ENCODE results near the gene PALLD.
"Not testable (repeated sequence)": the region's sequence is repeated elsewhere in the genome, so short reads cannot be mapped to it uniquely, and the experiment has no call there.

Gene PALLD

DNA sequence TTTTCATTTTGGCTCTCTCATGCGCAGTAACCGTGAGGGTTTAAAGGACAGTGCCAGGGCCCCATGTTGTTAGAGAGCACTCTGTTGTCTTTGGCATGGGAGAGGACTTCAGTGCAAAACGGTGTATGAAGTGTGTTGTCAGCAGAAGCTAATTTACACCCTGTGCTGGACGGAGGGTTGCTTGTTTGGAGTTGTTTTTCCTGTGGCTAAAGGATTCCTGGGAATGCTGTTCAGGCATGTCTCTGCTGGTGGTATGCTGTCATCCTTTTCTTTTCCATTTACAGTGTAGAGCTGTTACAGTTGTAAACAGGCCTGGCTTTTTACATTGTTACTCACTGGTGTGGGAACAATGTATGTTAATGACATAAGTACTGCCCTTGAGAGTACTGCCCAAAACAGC lies 306.9 kb downstream of the PALLD start:
- DNase-seq, result no peak

DNA sequence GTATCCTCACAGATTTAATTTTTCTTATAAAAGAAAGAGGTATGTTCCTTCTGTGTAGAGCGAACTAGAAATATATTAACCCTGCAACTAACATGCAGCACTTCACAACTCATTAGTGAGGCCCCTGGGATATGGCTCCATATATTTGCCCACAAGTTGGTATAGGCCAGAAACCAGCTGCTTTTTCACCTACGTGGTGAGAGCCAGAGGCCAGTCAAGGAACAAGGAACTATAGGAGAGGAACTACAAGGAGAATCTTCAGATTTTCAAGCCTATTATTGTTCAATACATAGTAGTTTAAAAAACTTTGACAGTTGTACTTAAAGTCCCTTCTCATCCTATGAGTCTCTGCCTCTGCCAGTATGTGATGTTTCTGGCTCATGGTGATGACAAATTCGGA lies 307.3 kb downstream of the PALLD start:
- no peak for DNase-seq

DNA sequence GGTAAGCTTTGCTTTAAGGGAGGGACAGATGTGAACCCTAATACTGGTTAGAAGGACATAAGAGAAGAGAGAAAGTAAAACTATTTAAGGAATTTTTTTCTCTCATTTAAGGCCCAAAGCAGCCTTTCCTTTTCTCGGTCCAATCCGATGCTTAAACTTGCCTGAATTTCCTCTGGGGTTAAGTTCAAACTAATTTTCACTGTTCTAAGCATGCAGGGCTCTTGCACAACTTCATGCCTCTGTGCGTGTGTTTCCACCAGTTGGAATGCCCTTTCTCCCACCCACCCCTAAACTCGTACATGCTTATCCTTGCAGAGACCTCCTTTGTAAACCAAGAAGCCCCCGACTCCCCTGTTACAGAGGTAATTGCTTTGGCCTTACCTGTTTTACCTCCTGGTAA lies 308.5 kb downstream of the PALLD start:
- DNase-seq, result no peak

GRCh38 chr4:168806247-168806646 lies 309.4 kb downstream of the PALLD start:
- not testable (repeated sequence) for DNase-seq

DNA sequence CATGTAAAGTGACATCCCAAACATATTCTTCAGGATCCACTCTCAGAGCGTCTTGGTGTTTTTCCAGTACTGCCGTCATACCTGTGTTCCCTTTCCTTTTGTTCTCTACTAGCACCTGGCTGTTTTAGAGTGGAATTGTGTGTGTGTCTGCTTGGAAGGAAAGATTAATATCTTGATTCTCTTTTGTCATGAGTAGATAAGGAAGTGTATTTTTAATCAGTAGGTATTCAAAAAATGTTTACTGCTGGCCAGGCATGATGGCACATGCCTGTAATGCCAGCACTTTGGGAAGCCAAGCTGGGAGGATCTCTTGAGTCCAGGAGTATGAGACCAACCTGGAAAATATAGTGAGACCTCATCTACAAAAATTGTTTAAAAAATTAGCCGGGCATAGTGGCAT lies 314.4 kb downstream of the PALLD start:
- DNase-seq, result no peak

DNA sequence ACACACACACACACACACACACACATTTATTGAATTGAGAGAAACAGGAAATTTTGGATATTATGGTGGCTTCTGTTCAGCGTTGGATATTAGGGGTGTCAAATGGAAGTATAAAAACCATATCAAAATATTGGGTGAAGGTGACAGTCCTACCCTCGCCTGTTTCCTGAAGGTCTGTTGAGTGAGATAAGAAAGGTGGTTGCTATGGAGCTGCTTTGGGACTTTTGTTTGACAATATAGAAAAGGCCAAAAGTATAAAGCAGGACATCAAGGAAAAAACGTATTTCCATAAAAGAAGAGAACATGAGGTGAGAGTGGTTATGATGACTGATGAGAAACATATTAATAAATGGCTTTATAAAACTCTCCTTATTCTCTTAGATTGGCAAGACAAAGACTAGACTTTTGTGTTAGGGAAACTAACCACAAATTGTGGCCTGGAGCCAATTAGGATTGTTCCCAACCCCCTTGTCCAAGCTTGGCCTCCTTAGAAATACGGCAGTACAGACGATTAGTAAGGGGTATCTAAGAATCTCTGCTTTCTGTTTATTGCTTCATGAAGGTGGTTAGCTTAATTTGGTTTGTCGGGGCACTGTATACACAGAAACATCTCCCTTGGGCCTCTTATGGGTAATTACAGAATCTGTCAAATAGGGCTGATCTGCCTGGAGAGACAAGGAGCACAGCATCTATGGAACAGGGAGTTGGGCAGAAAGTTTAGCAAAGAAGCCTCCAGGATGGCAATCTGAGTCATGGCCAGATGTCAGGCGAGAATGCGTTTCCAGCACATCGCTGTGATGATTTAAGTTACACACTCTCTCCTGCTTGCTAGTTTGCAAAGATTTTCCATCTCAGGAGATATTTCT lies 315.2 kb downstream of the PALLD start:
- DNase-seq, result no peak

DNA sequence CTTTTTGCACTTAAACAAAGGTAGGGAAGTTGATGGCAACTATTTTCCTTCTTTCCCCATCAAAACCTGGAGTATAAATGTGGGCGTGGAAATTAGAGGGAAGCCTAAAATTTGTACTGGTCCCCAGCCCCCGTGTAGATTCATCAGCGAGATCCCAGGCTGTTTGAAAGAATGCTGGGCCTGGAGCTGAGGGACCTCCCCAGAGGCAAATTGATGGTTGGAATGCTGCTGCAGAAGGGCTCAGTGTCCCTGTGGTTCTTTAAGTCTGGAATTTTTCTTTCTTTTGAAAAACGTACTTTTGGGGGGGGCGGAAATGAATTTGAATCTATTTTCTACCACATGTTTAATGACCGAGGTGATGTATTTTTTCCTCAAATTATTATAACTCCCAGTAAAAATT lies 316.0 kb downstream of the PALLD start:
- no peak for DNase-seq

DNA sequence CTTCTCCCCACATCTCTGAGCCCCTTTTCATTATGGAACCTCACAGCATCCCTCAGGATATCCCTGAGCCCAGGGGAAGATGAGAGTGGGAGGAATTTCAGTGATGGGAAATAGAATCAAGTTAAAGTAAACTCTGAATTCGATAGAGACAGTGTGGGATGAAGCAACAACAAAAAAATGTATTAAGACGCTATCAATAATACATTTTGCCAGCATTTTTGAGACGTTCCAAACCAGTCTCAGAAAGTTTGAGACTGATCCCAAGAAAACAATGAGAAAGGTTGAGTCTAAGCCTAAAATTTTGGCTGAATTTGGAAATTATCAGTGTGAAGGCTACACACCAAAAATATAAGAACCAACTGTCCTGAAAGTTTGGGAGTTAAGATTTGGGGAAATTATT lies 317.0 kb downstream of the PALLD start:
- no peak for DNase-seq

DNA sequence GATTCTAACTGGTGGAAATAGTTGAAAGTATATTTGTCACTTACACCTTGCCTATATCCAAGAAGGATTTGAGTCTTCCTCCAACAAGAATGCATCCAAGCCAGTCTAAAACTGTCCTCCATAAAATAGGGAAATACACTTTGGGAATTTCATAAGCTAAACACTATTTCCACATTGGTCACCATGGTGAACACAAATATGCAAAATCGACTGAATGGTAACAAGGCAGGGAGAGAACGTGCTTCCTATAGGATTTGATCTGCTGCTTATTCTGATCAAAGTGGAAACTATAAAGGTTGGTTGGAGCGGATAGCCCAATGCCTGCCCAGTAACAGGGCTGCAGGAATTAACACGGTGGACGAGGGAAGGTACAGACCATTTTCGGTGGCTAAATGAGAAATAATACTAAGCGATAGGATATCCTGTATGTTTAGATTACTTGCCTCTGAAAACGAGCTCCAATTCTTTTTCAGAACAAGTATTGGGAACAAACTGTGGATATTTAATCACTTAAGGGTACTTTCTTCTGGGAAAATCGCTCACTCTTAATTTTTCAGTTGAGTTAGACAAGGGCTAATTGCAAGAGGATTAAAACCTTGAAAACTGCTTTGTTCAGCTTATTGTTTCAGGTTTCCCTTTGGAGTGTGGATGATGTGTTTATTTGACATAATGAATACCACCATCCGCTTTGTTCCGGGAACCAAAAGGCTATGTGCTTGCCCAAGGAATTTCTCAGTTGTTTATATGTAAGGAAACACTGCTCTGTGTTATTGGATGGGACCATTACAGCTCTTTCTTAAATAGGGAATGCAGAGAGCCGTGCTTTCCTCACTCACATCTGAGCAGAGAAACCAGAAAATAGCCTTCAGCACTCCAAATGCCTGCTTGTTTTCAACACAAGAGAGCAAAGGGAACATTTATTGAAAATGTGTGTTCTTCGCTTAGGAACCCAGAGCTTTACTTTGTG lies 318.8 kb downstream of the PALLD start:
- no peak for DNase-seq

- DNase-seq, result no peak
Measured at GRCh38 chr4:168817370-168817769, 320.5 kb downstream of the PALLD start.

DNA sequence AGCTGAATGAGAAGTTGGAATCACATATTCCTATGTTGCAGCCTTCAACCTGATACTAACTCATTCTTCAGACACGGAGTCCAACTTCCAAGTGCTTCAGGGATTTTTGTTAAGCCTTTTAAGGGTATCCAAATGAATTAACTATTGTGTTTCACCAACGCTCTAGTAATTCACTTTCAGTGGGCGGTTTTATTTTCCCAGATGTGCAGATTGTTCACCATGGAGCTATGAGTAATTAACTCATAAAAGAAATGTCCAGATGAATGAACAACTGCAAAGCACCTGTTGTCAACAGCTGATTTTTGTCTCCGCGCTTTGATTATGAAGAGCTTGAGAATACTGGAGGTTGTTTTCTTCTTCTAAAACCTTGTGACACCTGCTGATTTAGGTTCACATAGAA lies 325.6 kb downstream of the PALLD start:
- DNase-seq, result no peak

GRCh38 chr4:168825975-168826374 lies 329.1 kb downstream of the PALLD start:
- DNase-seq, result no peak

GRCh38 chr4:168826620-168827019 lies 329.8 kb downstream of the PALLD start:
- no peak for DNase-seq

DNA sequence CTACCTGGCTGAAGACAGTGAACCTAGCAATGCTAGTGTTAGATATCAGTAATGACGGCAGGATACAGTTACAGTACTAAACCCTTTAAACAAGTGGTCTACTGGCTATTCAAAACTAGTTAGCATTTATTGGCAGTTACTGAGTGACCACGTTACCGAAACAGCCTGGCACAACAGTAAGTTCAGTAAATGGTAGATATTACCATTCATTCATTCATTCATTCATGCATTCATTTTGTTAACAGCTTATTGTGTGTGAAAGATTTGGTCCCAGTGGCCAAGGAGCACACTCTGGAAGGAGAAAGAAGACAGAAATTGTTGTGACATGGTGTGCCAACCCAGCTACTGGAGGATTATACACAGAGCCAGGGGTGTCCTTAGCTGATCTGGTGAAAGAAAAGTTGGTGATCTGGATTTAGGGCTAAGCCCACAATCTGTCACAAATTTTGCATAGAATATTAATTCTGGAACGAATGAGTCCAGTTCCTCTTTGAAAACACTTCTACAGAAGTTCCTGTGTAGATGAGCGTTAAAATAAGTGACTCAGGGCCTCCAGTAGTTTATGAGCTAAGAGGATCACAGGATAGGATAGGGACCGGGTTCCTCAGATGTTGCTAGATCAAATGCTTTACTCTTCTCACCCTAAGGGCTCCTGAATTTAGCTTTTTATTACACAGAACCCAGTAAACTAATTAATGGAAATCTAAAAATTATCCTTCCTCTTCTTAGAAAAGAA lies 334.1 kb downstream of the PALLD start:
- DNase-seq, result no peak

GRCh38 chr4:168831585-168831918 lies 334.7 kb downstream of the PALLD start:
- DNase-seq, result no peak

- no peak for DNase-seq
Measured at GRCh38 chr4:168831919-168832762, 335.3 kb downstream of the PALLD start.

- no peak for DNase-seq
Measured at GRCh38 chr4:168832763-168833575, 336.1 kb downstream of the PALLD start.

GRCh38 chr4:168833881-168834280 lies 337.0 kb downstream of the PALLD start:
- no peak for DNase-seq

DNA sequence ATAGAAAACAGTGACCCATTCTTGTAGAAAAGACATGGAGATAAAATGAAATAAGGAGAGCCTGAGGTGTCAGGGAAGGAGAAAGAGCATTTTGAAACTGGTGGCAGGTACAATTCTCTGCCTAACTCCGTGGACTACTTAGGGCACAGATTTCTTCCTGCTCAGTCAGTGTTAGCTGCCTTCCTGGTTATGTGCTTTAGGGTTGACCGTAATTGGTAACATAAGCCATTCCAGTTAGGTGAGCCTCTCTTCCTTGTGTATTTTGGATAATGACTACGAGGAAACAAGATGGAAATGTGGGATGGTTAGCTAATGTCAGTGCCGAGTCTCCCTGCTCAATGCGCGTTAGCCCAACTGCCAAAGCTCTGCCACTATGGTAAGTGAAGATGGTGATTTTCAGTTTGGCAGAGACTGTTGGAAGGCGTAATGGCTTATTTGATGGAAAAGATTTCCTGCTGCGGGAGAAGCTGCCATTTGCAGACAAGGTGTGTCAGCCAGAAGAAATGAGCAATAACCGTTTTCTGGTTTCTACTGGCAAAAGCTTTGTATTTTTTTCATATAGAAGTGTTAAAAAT lies 339.1 kb downstream of the PALLD start:
- DNase-seq, result no peak

- DNase-seq, result no peak
Measured at GRCh38 chr4:168836490-168836889, 339.6 kb downstream of the PALLD start.

DNA sequence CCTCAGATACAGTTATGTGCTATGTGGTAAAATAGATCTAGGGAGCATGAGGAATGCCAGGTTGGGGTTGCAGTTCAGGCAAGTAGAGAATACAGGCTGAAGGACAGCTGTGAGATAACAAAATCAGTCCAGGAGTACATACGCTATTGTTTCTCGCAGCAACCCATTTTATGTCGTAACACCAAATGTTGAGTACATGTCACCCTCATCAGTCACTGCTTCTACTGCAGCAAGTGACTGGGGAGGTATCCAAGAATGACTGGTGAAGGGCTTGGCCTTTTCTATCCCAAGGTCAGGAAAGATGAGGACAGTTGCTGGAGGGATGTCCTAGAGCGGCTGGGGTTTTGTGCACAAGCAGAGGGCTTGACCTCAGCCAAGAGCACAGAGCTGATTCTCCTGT lies 341.1 kb downstream of the PALLD start:
- no peak for DNase-seq

All from NCI-H1417 treated with DMSO at 0.1 percent for 48 hours (cell line).